ENCODE data around the gene IFT80.
A peak's percentile ranks its signal among the peaks of the same experiment; 100 is the strongest.

The IFT80 gene

DNA sequence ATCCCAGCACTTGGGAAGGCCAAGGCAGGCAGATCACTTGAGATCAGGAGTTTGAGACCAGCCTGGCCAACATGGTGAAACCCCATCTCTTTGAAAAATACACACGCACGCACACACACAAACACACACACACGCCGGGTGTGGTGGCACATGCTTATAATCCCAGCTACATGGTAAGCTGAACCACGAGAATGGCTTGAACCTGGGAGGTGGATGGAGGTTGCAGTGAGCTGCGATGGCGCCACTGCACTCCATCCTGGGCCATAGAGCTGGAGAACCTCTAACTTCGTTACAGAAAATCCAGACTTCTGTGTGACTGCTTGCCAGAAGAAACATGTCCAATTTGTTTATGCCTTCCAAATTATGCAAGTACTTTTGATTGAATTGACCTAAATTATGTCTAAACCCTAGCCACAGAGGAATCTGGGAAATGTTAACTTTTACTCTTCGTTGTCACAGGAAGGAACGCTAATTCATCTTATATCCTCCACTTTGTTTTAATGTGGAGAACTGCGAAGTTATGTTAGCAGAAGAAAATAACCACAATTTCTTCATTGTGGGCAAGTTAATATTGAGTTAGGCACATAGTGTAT lies 28.9 kb upstream of the IFT80 start:
- no peak for TF ChIP-seq TEAD4 (IDR thresholded peaks at IDR 0.05)
- TF ChIP-seq EGR1 (IDR thresholded peaks at IDR 0.05) = no peak
- TF ChIP-seq NFIC (IDR thresholded peaks at IDR 0.05) = no peak
- no peak for TF ChIP-seq CREB1 (IDR thresholded peaks at IDR 0.05; ENCODE audit: low read depth)

DNA sequence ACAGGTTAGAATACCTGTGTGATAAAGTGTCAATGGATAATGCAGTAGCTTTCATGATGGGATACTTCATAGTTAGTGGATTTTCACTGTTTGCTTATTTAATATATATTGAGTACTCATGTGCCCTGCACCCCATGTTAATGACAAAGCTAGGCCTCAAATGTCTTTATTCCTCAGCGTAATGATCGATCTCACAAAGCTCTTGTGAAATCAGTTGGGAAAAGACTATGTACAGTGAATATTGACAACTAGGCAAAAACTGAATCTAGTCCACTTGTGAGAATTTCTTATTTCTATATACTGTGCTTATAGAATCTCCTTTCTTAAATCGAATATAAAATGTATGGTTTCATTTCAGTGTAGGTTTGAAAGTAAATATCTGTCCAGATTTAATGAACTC lies 18.3 kb upstream of the IFT80 start:
- TF ChIP-seq, protein P1, sequence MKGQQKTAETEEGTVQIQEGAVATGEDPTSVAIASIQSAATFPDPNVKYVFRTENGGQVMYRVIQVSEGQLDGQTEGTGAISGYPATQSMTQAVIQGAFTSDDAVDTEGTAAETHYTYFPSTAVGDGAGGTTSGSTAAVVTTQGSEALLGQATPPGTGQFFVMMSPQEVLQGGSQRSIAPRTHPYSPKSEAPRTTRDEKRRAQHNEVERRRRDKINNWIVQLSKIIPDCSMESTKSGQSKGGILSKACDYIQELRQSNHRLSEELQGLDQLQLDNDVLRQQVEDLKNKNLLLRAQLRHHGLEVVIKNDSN (IDR thresholded peaks at IDR 0.05) = no peak
- TF ChIP-seq FOXM1 (IDR thresholded peaks at IDR 0.05; ENCODE audit: borderline replicate concordance, low read depth) = no peak
- no peak for TF ChIP-seq ZBTB7A (IDR thresholded peaks at IDR 0.05; ENCODE audit: low read depth)
- no peak for TF ChIP-seq TAF1 (IDR thresholded peaks at IDR 0.05; ENCODE audit: low read depth)
- TF ChIP-seq NFIC (IDR thresholded peaks at IDR 0.05) = no peak
- TF ChIP-seq, protein P2, sequence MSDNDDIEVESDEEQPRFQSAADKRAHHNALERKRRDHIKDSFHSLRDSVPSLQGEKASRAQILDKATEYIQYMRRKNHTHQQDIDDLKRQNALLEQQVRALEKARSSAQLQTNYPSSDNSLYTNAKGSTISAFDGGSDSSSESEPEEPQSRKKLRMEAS (IDR thresholded peaks at IDR 0.05) = no peak
- no peak for TF ChIP-seq EGR1 (IDR thresholded peaks at IDR 0.05)
- TF ChIP-seq YY1 (IDR thresholded peaks at IDR 0.05; ENCODE audit: low read depth) = no peak
- TF ChIP-seq TCF12 (IDR thresholded peaks at IDR 0.05; ENCODE audit: low read depth) = no peak
- TF ChIP-seq, protein P3, sequence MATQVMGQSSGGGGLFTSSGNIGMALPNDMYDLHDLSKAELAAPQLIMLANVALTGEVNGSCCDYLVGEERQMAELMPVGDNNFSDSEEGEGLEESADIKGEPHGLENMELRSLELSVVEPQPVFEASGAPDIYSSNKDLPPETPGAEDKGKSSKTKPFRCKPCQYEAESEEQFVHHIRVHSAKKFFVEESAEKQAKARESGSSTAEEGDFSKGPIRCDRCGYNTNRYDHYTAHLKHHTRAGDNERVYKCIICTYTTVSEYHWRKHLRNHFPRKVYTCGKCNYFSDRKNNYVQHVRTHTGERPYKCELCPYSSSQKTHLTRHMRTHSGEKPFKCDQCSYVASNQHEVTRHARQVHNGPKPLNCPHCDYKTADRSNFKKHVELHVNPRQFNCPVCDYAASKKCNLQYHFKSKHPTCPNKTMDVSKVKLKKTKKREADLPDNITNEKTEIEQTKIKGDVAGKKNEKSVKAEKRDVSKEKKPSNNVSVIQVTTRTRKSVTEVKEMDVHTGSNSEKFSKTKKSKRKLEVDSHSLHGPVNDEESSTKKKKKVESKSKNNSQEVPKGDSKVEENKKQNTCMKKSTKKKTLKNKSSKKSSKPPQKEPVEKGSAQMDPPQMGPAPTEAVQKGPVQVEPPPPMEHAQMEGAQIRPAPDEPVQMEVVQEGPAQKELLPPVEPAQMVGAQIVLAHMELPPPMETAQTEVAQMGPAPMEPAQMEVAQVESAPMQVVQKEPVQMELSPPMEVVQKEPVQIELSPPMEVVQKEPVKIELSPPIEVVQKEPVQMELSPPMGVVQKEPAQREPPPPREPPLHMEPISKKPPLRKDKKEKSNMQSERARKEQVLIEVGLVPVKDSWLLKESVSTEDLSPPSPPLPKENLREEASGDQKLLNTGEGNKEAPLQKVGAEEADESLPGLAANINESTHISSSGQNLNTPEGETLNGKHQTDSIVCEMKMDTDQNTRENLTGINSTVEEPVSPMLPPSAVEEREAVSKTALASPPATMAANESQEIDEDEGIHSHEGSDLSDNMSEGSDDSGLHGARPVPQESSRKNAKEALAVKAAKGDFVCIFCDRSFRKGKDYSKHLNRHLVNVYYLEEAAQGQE (IDR thresholded peaks at IDR 0.05; ENCODE audit: low read depth) = no peak

DNA sequence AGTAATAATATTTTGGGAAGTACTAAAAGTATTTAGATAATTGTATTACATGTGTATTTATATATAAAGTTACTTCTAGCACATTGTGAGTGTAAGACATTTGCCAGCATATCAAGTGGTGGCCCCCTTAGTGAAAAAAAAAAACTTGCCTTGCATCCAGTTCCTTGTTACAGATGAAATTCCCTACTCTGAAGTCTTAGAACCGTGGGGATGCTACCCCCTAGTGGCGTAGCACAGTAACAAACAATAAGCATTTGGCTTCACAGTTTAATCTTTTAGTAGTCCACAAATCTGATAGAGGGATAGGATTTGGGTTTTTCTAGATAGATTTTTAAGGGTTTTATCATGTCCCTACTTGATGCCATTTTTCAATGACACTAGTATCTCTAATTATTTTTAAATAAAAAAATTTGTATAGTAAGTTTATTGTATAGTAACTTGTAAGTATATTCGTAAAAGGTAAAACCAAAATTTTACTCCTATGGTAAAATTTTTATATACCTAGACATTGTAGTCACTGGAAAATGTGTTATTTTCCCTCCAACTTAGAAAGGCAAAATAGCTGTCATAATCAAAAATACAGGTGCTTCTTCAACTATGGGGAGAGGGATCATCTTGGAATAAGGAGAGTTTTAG lies 14.7 kb upstream of the IFT80 start:
- TF ChIP-seq FOXM1 (IDR thresholded peaks at IDR 0.05; ENCODE audit: borderline replicate concordance, low read depth) (no peak), RAD21 (IDR thresholded peaks at IDR 0.05; ENCODE audit: low read depth) (peak; percentile 53)

DNA sequence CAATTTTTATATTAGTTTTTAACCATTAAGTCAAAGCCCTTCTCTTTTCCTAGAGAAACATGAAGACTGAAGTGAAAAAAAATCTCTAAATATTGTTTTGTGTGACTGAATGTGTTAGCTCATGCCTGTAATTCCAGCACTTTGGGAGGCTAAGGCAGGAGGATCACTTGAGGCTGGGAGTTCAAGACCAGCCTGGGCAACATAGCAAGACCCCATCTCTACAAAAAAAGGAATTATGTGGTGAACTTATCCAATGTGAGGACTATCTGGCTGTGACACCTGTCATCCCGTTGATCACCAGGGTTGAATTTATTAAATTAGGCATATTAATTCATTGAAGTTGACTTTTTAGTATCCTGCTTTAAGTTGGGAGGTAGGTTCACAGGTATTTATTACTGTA lies 13.5 kb upstream of the IFT80 start:
- TF ChIP-seq, protein P3 (IDR thresholded peaks at IDR 0.05; ENCODE audit: low read depth) = no peak

DNA sequence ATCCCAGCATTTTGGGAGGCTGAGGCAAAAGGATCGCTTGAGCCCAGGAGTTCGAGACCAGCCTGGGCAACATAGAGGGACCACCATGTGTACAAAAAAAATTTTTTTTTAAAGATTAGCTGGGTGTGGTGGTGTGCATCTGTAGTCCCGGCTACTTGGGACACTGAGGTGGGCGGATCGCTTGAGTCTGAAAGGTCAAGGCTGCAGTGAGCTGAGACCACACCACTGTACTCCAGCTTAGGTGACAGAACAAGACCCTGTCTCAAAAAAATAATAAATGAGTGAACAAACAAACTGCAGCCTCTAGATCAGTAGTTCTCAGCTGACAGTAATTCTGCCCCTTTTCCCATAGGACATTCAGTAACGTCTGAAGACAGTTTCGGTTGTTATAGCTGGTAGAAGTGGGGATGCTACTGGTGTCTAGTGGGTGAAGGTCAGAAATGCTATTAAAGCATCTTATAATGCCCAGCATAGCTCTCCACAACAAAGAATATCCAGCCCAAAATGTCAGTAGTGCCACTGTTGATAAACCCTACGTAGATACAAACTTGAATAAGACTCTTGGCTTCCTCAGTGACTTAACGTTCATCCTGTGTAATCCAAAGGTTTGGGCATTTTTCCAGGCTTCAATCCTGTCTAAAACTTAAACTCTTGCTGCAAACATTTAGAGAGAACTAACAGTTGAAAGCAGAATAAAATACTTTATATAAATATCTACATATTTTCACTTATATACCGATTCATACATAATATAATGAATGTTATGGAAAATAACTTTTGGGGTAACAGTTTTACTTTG lies 11.0 kb upstream of the IFT80 start:
- TF ChIP-seq, protein P3 (IDR thresholded peaks at IDR 0.05; ENCODE audit: low read depth) = no peak
- TF ChIP-seq TEAD4 (IDR thresholded peaks at IDR 0.05) (no peak), FOXM1 (IDR thresholded peaks at IDR 0.05; ENCODE audit: borderline replicate concordance, low read depth) (no peak), EP300 (IDR thresholded peaks at IDR 0.05; ENCODE audit: borderline replicate concordance) (no peak), NFIC (IDR thresholded peaks at IDR 0.05) (no peak), CEBPB (IDR thresholded peaks at IDR 0.05) (no peak), TCF12 (IDR thresholded peaks at IDR 0.05; ENCODE audit: low read depth) (no peak), CREB1 (IDR thresholded peaks at IDR 0.05; ENCODE audit: low read depth) (no peak), TAF1 (IDR thresholded peaks at IDR 0.05; ENCODE audit: low read depth) (no peak), YY1 (IDR thresholded peaks at IDR 0.05; ENCODE audit: low read depth) (no peak), EGR1 (IDR thresholded peaks at IDR 0.05) (no peak), RAD21 (IDR thresholded peaks at IDR 0.05; ENCODE audit: low read depth) (no peak), ZBTB7A (IDR thresholded peaks at IDR 0.05; ENCODE audit: low read depth) (no peak)
- TF ChIP-seq, protein P1 (IDR thresholded peaks at IDR 0.05) = no peak
- TF ChIP-seq, protein P2 (IDR thresholded peaks at IDR 0.05) = no peak

All from Ishikawa (cell line).